OCI-LY7 (cell line): ENCODE data around the gene SLC66A1. TPM values are rescaled to one million over a fixed set of nuclear protein-coding genes. Genes with fewer than 3 reads are reported as not detected.

Experiments
- BruUV-seq: library from RNA; stranded (reverse); fragments of 400-500 nt; replicated peaks from 2 replicates; lab custom pipeline; 2021; lab: Mats Ljungman, UMichigan
- CTCF ChIA-PET: fragments of 300-600 bp; sonication (Branson Sonifier 250); formaldehyde crosslinking; loops from one replicate; lab custom pipeline; 2022; ENCODE audit warnings: antibody characterized with exemption; ENCODE audit not compliant: unreplicated experiment; lab: Charles Lee
- POLR2A ChIA-PET: fragments of 300-600 bp; sonication (Branson Sonifier 250); formaldehyde crosslinking; loops from one replicate; lab custom pipeline; 2022; ENCODE audit warnings: antibody characterized with exemption; lab: Charles Lee
- DNase-seq: peaks from one replicate; pipeline ENCODE4 v3.0.0-alpha.2; 2015; ENCODE audit warnings: low spot score
- H2AFZ ChIP-seq: fragments of 200-600 bp; sonication (generic), shearing (Covaris generic); 2 replicates; pipeline ENCODE4 v1.6.1; 2014; ENCODE audit warnings: mild to moderate bottlenecking, antibody characterized with exemption, low read length, moderate library complexity
- H3K27ac ChIP-seq: fragments of 200-600 bp; sonication (generic); 2 replicates; pipeline ENCODE4 v1.5.1; 2014; ENCODE audit warnings: mixed run types, low read depth, mild to moderate bottlenecking, moderate library complexity, low read length, inconsistent platforms; ENCODE audit not compliant: poor library complexity, severe bottlenecking
- H3K36me3 ChIP-seq: fragments of 200-600 bp; sonication (generic); 2 replicates; pipeline ENCODE4 v1.6.1; 2014; ENCODE audit warnings: mild to moderate bottlenecking, antibody characterized with exemption, low read length, moderate library complexity, mixed read lengths; ENCODE audit not compliant: insufficient read depth
- H3K4me1 ChIP-seq: fragments of 200-600 bp; sonication (generic); 2 replicates; pipeline ENCODE4 v1.5.1; 2014; ENCODE audit warnings: mild to moderate bottlenecking, low read length; ENCODE audit not compliant: insufficient read depth, poor library complexity, severe bottlenecking
- H3K4me2 ChIP-seq: fragments of 200-600 bp; sonication (generic); 2 replicates; pipeline ENCODE4 v1.6.1; 2014; ENCODE audit warnings: mild to moderate bottlenecking, low read length
- H3K4me3 ChIP-seq: fragments of 200-600 bp; sonication (generic); 2 replicates; pipeline ENCODE4 v1.5.1; 2014; ENCODE audit warnings: mild to moderate bottlenecking, low read depth, low read length; ENCODE audit not compliant: poor library complexity, severe bottlenecking
- H3K79me2 ChIP-seq: fragments of 200-600 bp; sonication (generic); 2 replicates; pipeline ENCODE4 v1.6.1; 2016; ENCODE audit warnings: low read depth, mild to moderate bottlenecking, low read length, moderate library complexity, mixed read lengths; ENCODE audit not compliant: insufficient read depth
- H3K9me2 ChIP-seq: fragments of 200-600 bp; sonication (generic); 2 replicates; pipeline ENCODE4 v1.6.1; 2016; ENCODE audit warnings: mild to moderate bottlenecking, low read length, mixed read lengths; ENCODE audit not compliant: insufficient read depth
- H3K9me3 ChIP-seq: fragments of 200-600 bp; sonication (generic); 2 replicates; pipeline ENCODE4 v1.6.1; 2014; ENCODE audit warnings: mild to moderate bottlenecking, mixed run types, low read length, mixed read lengths
- H4K20me1 ChIP-seq: fragments of 200-600 bp; sonication (generic); 2 replicates; pipeline ENCODE4 v1.6.1; 2014; ENCODE audit warnings: mild to moderate bottlenecking, antibody characterized with exemption, low read length, moderate library complexity, mixed read lengths; ENCODE audit not compliant: insufficient read depth
- CTCF ChIP-seq: fragments of 200-600 bp; sonication (generic); conservative IDR thresholded peaks from 2 replicates; pipeline ENCODE4 v1.5.1; 2014; ENCODE audit warnings: mild to moderate bottlenecking, antibody characterized with exemption, low read length, moderate library complexity, mixed read lengths
- EZH2phosphoT487 ChIP-seq: fragments of 200-600 bp; sonication (generic); IDR thresholded peaks from 2 replicates; pipeline ENCODE4 v1.6.1; 2018; ENCODE audit warnings: low read depth, borderline replicate concordance, mild to moderate bottlenecking, mixed run types, antibody characterized with exemption, low read length, moderate library complexity, mixed read lengths
- intact Hi-C: fragments of 100-400 bp; cut with micrococcal nuclease; formaldehyde crosslinking; loops from one replicate; pipeline ENCODE4 v1.10.0; 2022; ENCODE audit not compliant: unreplicated experiment
- total RNA-seq, 2 experiments: library from RNA; depleted of rRNA in 1 of 2; stranded (reverse); fragments of >200 nt in 1 of 2; shearing (Covaris generic) in 1 of 2; gene quantifications; 2 replicates each; pipeline ENCODE4 v1.2.3, GENCODE V29; 2014 to 2022

Gene SLC66A1
- total RNA-seq, 2 experiments from 2014 or later: 14.9 to 21.0 TPM

- no peak for DNase-seq
- BruUV-seq: no TSS peak
- Histone ChIP-seq H4K20me1 (no peaks in the 10 kb centered on the region), H3K9me2 (no peaks in the 10 kb centered on the region), H3K9me3 (no peaks in the 10 kb centered on the region), H3K4me3 (no peak overlapping the region), H2AFZ (no peak overlapping the region), H3K79me2 (no peaks in the 10 kb centered on the region), H3K4me1 (no peaks in the 10 kb centered on the region), H3K4me2 (no peak overlapping the region), H3K36me3 (peaks cover 21% of the 10 kb centered on the region; the same call in 1 of the 2 replicates), H3K27ac (no peak overlapping the region)
- no peak for TF ChIP-seq CTCF
- TF ChIP-seq EZH2phosphoT487: no peak
- ChIA-PET CTCF (no interaction called here), POLR2A (no interaction called here)
- intact Hi-C loops: no loop called here
Measured at GRCh38 chr1:19349999-19350398, 37.9 kb downstream of the SLC66A1 start.

GRCh38 chr1:19350566-19350965 lies 38.4 kb downstream of the SLC66A1 start:
- Histone ChIP-seq H3K36me3 (peaks cover 23% of the 10 kb centered on the region; the same call in 1 of the 2 replicates), H3K4me2 (no peak overlapping the region), H3K9me2 (no peaks in the 10 kb centered on the region), H3K4me3 (no peak overlapping the region), H4K20me1 (no peaks in the 10 kb centered on the region), H3K4me1 (no peaks in the 10 kb centered on the region), H3K9me3 (no peaks in the 10 kb centered on the region), H3K27ac (no peak overlapping the region), H2AFZ (no peak overlapping the region), H3K79me2 (no peaks in the 10 kb centered on the region)
- POLR2A ChIA-PET: no interaction called here
- no peak for TF ChIP-seq CTCF
- TF ChIP-seq EZH2phosphoT487: no peak
- CTCF ChIA-PET: no interaction called here
- intact Hi-C loops: no loop called here
- no peak for DNase-seq
- BruUV-seq: no TSS peak

- Histone ChIP-seq H4K20me1 (no peaks in the 10 kb centered on the region), H3K27ac (no peak overlapping the region), H3K4me3 (no peak overlapping the region), H3K4me1 (no peaks in the 10 kb centered on the region), H2AFZ (no peak overlapping the region), H3K79me2 (no peaks in the 10 kb centered on the region), H3K4me2 (no peak overlapping the region), H3K9me2 (no peaks in the 10 kb centered on the region), H3K36me3 (peaks cover 33% of the 10 kb centered on the region; the same call in 1 of the 2 replicates), H3K9me3 (no peaks in the 10 kb centered on the region)
- TF ChIP-seq CTCF: no peak
- TF ChIP-seq EZH2phosphoT487: no peak
- ChIA-PET CTCF (no interaction called here), POLR2A (no interaction called here)
- BruUV-seq: no TSS peak
- intact Hi-C loops: no loop called here
- no peak for DNase-seq
Measured at GRCh38 chr1:19351873-19352272, 39.7 kb downstream of the SLC66A1 start.
